Measurements from ENCODE around the gene WDFY3.
A peak's percentile ranks its signal among the peaks of the same experiment; 100 is the strongest.

WDFY3 gene

GRCh38 chr4:84966382-84967242 is at the start of gene WDFY3:
Gene WDFY3 (minus strand): TSS chr4:84966690. CDS start chr4:84860591, 106,099 bp downstream.
- DNase-seq (ENCODE audit: low spot score) = peak; percentile 97

- DNase-seq (ENCODE audit: low spot score) = no peak
Observed at GRCh38 chr4:85005865-85006377, 39.4 kb upstream of the WDFY3 start.

GRCh38 chr4:85000343-85000742 is 33.9 kb upstream of the WDFY3 start:
- no peak for DNase-seq (ENCODE audit: low spot score)

- DNase-seq (ENCODE audit: low spot score) = no peak
Observed at GRCh38 chr4:84995386-84995785, 28.9 kb upstream of the WDFY3 start.

- peak; percentile 33 for DNase-seq (ENCODE audit: low spot score)
Observed at GRCh38 chr4:84994280-84994679, 27.8 kb upstream of the WDFY3 start.

- no peak for DNase-seq (ENCODE audit: low spot score)
Observed at GRCh38 chr4:84985952-84986351, 19.5 kb upstream of the WDFY3 start.

GRCh38 chr4:84977396-84977795 is 10.9 kb upstream of the WDFY3 start:
- peak; percentile 21 for DNase-seq (ENCODE audit: low spot score)

- DNase-seq (ENCODE audit: low spot score) = no peak
Observed at GRCh38 chr4:84973856-84974255, 7.4 kb upstream of the WDFY3 start.

- peak; percentile 70 for DNase-seq (ENCODE audit: low spot score)
Observed at GRCh38 chr4:84971319-84971932, 4.9 kb upstream of the WDFY3 start.

- DNase-seq (ENCODE audit: low spot score) = no peak
Observed at GRCh38 chr4:84968925-84969324, 2.4 kb upstream of the WDFY3 start.

GRCh38 chr4:84967243-84967690 is 777 bp upstream of the WDFY3 start:
- DNase-seq (ENCODE audit: low spot score) = peak; percentile 68

- DNase-seq (ENCODE audit: low spot score) = peak; percentile 50
Observed at GRCh38 chr4:84965553-84966381, 723 bp downstream of the WDFY3 start.

- no peak for DNase-seq (ENCODE audit: low spot score)
Observed at GRCh38 chr4:84964995-84965552, 1.4 kb downstream of the WDFY3 start.

GRCh38 chr4:84962102-84962501 is 4.4 kb downstream of the WDFY3 start:
- DNase-seq (ENCODE audit: low spot score) = no peak

GRCh38 chr4:84958434-84958833 is 8.1 kb downstream of the WDFY3 start:
- no peak for DNase-seq (ENCODE audit: low spot score)

- no peak for DNase-seq (ENCODE audit: low spot score)
Observed at GRCh38 chr4:84957514-84958420, 8.7 kb downstream of the WDFY3 start.

GRCh38 chr4:84956014-84956413 is 10.5 kb downstream of the WDFY3 start:
- no peak for DNase-seq (ENCODE audit: low spot score)

GRCh38 chr4:84954982-84955567 is 11.4 kb downstream of the WDFY3 start:
- DNase-seq (ENCODE audit: low spot score) = no peak

- DNase-seq (ENCODE audit: low spot score) = no peak
Observed at GRCh38 chr4:84952776-84953175, 13.7 kb downstream of the WDFY3 start.

GRCh38 chr4:84952004-84952403 is 14.5 kb downstream of the WDFY3 start:
- no peak for DNase-seq (ENCODE audit: low spot score)

Measured in Ammon's horn (tissue), 1 donor.